Neuronal stem cell (in vitro differentiated cells): Measurements from ENCODE around the gene DDIT3.

ENCODE experiments used
- DNase-seq: peaks from one replicate; pipeline ENCODE4 v3.0.0-alpha.2; 2013; ENCODE audit warnings: low spot score
- H2AFZ ChIP-seq: one replicate; pipeline ENCODE4 v1.6.1; 2013; ENCODE audit warnings: mild to moderate bottlenecking, low read length, inconsistent platforms
- H2AK5ac ChIP-seq: 2 replicates; pipeline ENCODE4 v1.6.1; 2013; ENCODE audit warnings: low read depth, mild to moderate bottlenecking, inconsistent platforms, low read length, moderate library complexity, mixed read lengths
- H2BK120ac ChIP-seq: 2 replicates; pipeline ENCODE4 v1.6.1; 2013; ENCODE audit warnings: low read depth, mild to moderate bottlenecking, inconsistent platforms, low read length, moderate library complexity, mixed read lengths
- H2BK12ac ChIP-seq: one replicate; pipeline ENCODE4 v1.6.1; 2013; ENCODE audit warnings: low read length, inconsistent platforms
- H2BK15ac ChIP-seq: 2 replicates; pipeline ENCODE4 v1.6.1; 2013; ENCODE audit warnings: mild to moderate bottlenecking, low read length, inconsistent platforms, mixed read lengths
- H2BK5ac ChIP-seq: one replicate; pipeline ENCODE4 v1.6.1; 2013; ENCODE audit warnings: inconsistent platforms, mild to moderate bottlenecking, low read length, moderate library complexity
- H3K14ac ChIP-seq: one replicate; pipeline ENCODE4 v1.6.1; 2013; ENCODE audit warnings: low read length, inconsistent platforms
- H3K18ac ChIP-seq: 2 replicates; pipeline ENCODE4 v1.6.1; 2013; ENCODE audit warnings: low read length, inconsistent platforms
- H3K23ac ChIP-seq: 2 replicates; pipeline ENCODE4 v1.6.1; 2013; ENCODE audit warnings: low read depth, mild to moderate bottlenecking, mixed read lengths, low read length, inconsistent platforms; ENCODE audit not compliant: poor library complexity
- H3K27ac ChIP-seq: replicated peaks from 3 replicates; pipeline ENCODE4 v1.5.1; 2013; ENCODE audit warnings: low read length, inconsistent platforms
- H3K27me3 ChIP-seq, 3 experiments: 2 replicates each; pipeline ENCODE4 v1.6.1; 2013; ENCODE audit warnings: low read length in 3 of 3, mild to moderate bottlenecking in 2 of 3, inconsistent platforms in 1 of 3, low read depth in 1 of 3, mixed read lengths in 1 of 3, moderate library complexity in 1 of 3; ENCODE audit not compliant: control insufficient read depth in 3 of 3, insufficient read depth in 3 of 3
- H3K36me3 ChIP-seq, 2 donors: replicated peaks in 1 of 2; 2 replicates each; pipeline ENCODE4 v1.6.1; 2013; ENCODE audit warnings: low read length in 2 of 2; ENCODE audit not compliant: control insufficient read depth in 2 of 2, insufficient read depth in 2 of 2
- H3K4ac ChIP-seq: 2 replicates; pipeline ENCODE4 v1.6.1; 2013; ENCODE audit warnings: inconsistent platforms, mild to moderate bottlenecking, low read length, moderate library complexity
- H3K4me1 ChIP-seq, 2 donors: 1 replicate in 1 of 2; 2 replicates in 1 of 2; pipeline ENCODE4 v1.6.1; 2013; ENCODE audit warnings: low read length in 2 of 2, low read depth in 1 of 2; ENCODE audit not compliant: control insufficient read depth in 2 of 2, insufficient read depth in 1 of 2
- H3K4me2 ChIP-seq: one replicate; pipeline ENCODE4 v1.6.1; 2013; ENCODE audit warnings: mild to moderate bottlenecking, low read length, inconsistent platforms; ENCODE audit not compliant: insufficient read depth, poor library complexity, severe bottlenecking
- H3K4me3 ChIP-seq, 2 donors: 2 replicates each; pipeline ENCODE4 v1.5.1; 2013; ENCODE audit warnings: low read length in 2 of 2, mild to moderate bottlenecking in 2 of 2, inconsistent platforms in 1 of 2, moderate library complexity in 1 of 2
- H3K79me1 ChIP-seq: one replicate; pipeline ENCODE4 v1.6.1; 2013; ENCODE audit warnings: low read depth, mild to moderate bottlenecking, inconsistent platforms, low read length, moderate library complexity
- H3K9ac ChIP-seq: one replicate; pipeline ENCODE4 v1.6.1; 2013; ENCODE audit warnings: mild to moderate bottlenecking, low read depth, low read length, inconsistent platforms; ENCODE audit not compliant: poor library complexity
- H3K9me3 ChIP-seq, 2 donors: replicated peaks in 1 of 2; 2 replicates each; pipeline versions ENCODE3 to v1.6.1; 2013; ENCODE audit warnings: low read length in 2 of 2, mild to moderate bottlenecking in 2 of 2, inconsistent platforms in 1 of 2, low read depth in 1 of 2, mixed read lengths in 1 of 2, moderate library complexity in 1 of 2; ENCODE audit not compliant: control insufficient read depth in 2 of 2, insufficient read depth in 1 of 2
- H4K8ac ChIP-seq: one replicate; pipeline ENCODE4 v1.6.1; 2013; ENCODE audit warnings: low read depth, mild to moderate bottlenecking, inconsistent platforms, low read length, moderate library complexity
- H4K91ac ChIP-seq: one replicate; pipeline ENCODE4 v1.6.1; 2013; ENCODE audit warnings: low read length, low read depth, mild to moderate bottlenecking, inconsistent platforms; ENCODE audit not compliant: poor library complexity
- WGBS, 2 donors: extraction: QIAGEN DNeasy Blood & Tissue Kit; methylation state at CpG; one replicate each; pipeline ENCODE4 v1.1.7; 2013; ENCODE audit warnings: missing lambda C conversion rate in 2 of 2, mixed read lengths in 1 of 2; ENCODE audit not compliant: insufficient read length in 2 of 2, insufficient replicate concordance in 1 of 2; ENCODE audit errors: extremely low coverage in 2 of 2; 5-methylcytosine and 5-hydroxymethylcytosine counted together

Gene DDIT3

DNA sequence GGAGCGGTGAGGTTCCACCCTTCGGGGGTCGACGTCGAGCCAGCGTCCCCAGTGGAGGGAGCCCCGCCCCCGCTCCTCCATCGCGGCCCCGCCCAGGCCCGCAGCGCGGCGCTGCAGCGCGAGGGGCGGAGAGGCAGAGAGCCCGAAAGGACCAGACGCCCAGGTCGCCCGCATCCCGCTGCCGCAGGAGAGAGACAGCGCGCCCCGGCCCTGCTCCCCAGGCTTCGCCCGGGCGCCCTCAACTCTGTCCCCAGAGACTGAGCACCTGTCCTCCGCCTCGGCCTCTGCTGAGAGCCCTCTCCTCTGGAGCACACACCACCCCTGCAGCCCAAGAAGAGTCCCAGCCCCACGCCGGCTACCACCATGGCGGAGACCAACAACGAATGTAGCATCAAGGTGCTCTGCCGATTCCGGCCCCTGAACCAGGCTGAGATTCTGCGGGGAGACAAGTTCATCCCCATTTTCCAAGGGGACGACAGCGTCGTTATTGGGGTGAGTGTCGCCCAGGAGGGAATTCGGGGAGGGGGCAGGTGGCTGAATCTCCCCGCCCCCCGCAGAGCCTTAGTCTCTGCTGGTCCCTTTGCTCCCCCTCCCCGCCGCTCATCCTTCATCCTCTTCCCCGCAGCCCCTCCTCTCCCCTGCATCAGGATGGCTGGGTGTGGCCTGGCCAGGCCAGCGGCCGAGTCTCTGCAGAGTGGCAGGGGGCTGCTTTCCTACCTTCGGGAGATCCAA lies 29.8 kb upstream of the DDIT3 start, which contains the start of gene KIF5A:
KIF5A (plus strand) TSS at position 136 of the 732 bp plus-strand sequence; CDS start at position 364, 228 bp downstream.
- H2BK12ac ChIP-seq, result no peak within 1 kb of the TSS
- H3K4me2 ChIP-seq, result peak within 1 kb of the TSS; percentile 81
- H3K14ac ChIP-seq, result peak within 1 kb of the TSS; percentile 50
- peak within 1 kb of the TSS; percentile 82 for H3K9ac ChIP-seq
- H3K9me3 ChIP-seq, result no peaks in the 10 kb centered on the region
- no CpG with 5 or more reads among the region's 52 CpGs for WGBS, 2 donors
- peaks cover 4 to 9% of the 10 kb centered on the region in 2 donors for H3K36me3 ChIP-seq
- H3K18ac ChIP-seq, result peak within 1 kb of the TSS; percentile 90
- no peak within 1 kb of the TSS for H4K8ac ChIP-seq
- H3K27me3 ChIP-seq, result peaks cover 0 to 33% (median 11%) of the 10 kb centered on the region in 3 experiments
- H3K4me1 ChIP-seq, result peaks cover 34 to 39% of the 10 kb centered on the region in 2 donors
- no peak within 1 kb of the TSS for H2BK5ac ChIP-seq
- H2BK120ac ChIP-seq, result no peak within 1 kb of the TSS
- peak within 1 kb of the TSS; percentile 31 for H2AK5ac ChIP-seq
- peak within 1 kb of the TSS; percentile 29 for H3K23ac ChIP-seq
- peak; percentile 53 for DNase-seq
- peak within 1 kb of the TSS; percentile 60 to 85 for H3K4me3 ChIP-seq
- no peak within 1 kb of the TSS for H3K27ac ChIP-seq
- H2AFZ ChIP-seq, result peak within 1 kb of the TSS; percentile 89
- H4K91ac ChIP-seq, result no peak within 1 kb of the TSS
- peak within 1 kb of the TSS; percentile 74 for H2BK15ac ChIP-seq
- H3K79me1 ChIP-seq, result peaks cover 5% of the 10 kb centered on the region
- H3K4ac ChIP-seq, result no peak within 1 kb of the TSS

DNA sequence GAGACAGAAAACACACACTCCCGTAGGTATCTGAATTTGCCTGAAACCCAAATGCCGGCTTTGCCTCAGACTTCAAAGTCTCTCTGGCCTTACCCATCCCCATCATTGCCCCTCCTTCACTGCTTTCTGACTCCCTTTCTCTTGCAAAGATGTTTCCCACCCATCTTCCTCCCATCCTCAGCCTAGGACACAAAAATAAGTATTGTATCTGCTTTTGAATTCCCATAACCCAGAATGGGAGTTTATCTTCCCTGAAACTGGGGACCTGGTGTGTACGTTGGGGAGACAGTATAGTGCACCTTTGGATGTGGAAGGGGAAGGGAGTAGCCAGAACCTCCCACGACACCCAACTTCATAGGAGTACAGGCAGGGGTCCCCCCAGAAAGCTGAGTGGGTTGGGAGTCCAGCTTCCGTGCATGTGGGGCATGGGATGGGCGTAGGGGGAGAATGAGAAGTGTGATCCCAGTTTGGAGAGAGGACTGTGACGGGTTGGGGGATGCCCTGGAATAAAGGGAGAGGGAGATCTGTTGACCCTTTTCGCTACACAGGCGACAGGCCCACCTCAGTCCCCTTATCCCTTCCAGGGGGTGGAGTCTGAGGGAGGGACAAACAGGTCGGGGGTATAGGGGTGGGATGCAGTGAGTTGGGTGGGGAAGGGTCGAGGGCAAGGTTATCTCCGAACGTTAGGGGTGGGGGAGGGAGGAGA lies 29.0 kb upstream of the DDIT3 start:
- Histone ChIP-seq H3K36me3 (peaks cover 4 to 14% of the 10 kb centered on the region in 2 donors), H2AFZ (peak overlapping the region; percentile 89), H2BK15ac (no peak overlapping the region), H4K91ac (no peak overlapping the region), H2BK120ac (no peak overlapping the region), H3K27me3 (peaks cover 0 to 33% (median 11%) of the 10 kb centered on the region in 3 experiments), H3K23ac (peak overlapping the region; percentile 29), H3K18ac (peak overlapping the region; percentile 58), H3K4ac (no peak overlapping the region), H3K27ac (no peak overlapping the region), H3K4me3 (peak overlapping the region; percentile 60 to 85), H3K14ac (no peak overlapping the region), H3K4me2 (peak overlapping the region; percentile 81), H2AK5ac (peak overlapping the region; percentile 31), H3K9me3 (no peaks in the 10 kb centered on the region), H2BK12ac (no peak overlapping the region), H4K8ac (no peak overlapping the region), H3K79me1 (peaks cover 5% of the 10 kb centered on the region), H3K4me1 (peaks cover 34 to 39% of the 10 kb centered on the region in 2 donors), H3K9ac (no peak overlapping the region), H2BK5ac (no peak overlapping the region)
- no CpG with 5 or more reads among the region's 13 CpGs for WGBS, 2 donors
- DNase-seq, result no peak

DNA sequence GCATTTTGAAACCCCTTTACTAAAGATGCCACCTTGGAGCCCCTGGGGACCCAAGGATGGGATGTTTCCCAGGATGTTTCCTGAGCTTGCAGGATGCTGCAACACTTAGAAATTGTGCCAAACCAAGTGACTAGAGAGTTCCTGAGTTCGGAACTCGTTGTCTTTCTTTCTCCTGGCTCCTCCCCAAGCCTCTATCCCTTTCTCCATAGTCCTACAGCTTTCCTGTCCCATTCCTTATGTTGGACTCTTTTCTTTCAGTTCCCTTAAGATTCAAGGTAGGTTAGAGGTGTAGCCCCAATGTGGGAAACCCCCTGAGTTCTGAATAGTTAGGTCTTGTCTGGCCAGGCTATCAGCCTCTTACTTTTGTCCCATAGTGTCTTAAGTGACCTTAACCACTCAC lies 28.2 kb upstream of the DDIT3 start:
- Histone ChIP-seq H2BK15ac (no peak overlapping the region), H2BK12ac (no peak overlapping the region), H2AFZ (no peak overlapping the region), H3K4ac (no peak overlapping the region), H3K79me1 (peaks cover 5% of the 10 kb centered on the region), H3K27me3 (peaks cover 0 to 33% (median 11%) of the 10 kb centered on the region in 3 experiments), H3K9ac (no peak overlapping the region), H4K91ac (no peak overlapping the region), H3K18ac (no peak overlapping the region), H3K9me3 (no peaks in the 10 kb centered on the region), H3K4me2 (no peak overlapping the region), H4K8ac (no peak overlapping the region), H3K4me3 (no peak overlapping the region), H3K36me3 (peaks cover 4 to 20% of the 10 kb centered on the region in 2 donors), H2BK120ac (no peak overlapping the region), H3K27ac (no peak overlapping the region), H2AK5ac (no peak overlapping the region), H3K4me1 (peaks cover 32 to 33% of the 10 kb centered on the region in 2 donors), H2BK5ac (no peak overlapping the region), H3K14ac (no peak overlapping the region), H3K23ac (no peak overlapping the region)
- no peak for DNase-seq
- no CpG with 5 or more reads among the region's 2 CpGs for WGBS, 2 donors

DNA sequence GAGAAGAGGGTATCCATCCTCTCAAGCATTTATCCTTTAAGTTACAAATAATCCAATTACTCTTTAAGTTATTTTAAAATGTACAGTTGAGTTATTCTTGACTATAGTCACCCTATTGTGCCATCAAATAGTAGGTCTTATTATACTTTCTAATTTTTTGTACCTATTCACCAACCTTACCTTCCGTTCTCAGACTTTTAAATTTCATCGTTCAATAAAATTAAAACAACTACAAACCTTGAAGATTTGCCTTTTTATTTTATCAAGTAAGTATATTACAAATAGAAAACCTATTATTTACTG lies 27.6 kb upstream of the DDIT3 start:
- Histone ChIP-seq H4K91ac (no peak overlapping the region), H3K4me2 (no peak overlapping the region), H2BK5ac (no peak overlapping the region), H2AK5ac (no peak overlapping the region), H3K27ac (no peak overlapping the region), H3K27me3 (peaks cover 0 to 33% (median 11%) of the 10 kb centered on the region in 3 experiments), H4K8ac (no peak overlapping the region), H3K9me3 (no peaks in the 10 kb centered on the region), H3K4me1 (peaks cover 26 to 27% of the 10 kb centered on the region in 2 donors), H2BK12ac (no peak overlapping the region), H3K79me1 (peaks cover 5% of the 10 kb centered on the region), H2BK15ac (no peak overlapping the region), H3K14ac (no peak overlapping the region), H3K4me3 (no peak overlapping the region), H3K36me3 (peaks cover 4 to 23% of the 10 kb centered on the region in 2 donors), H2BK120ac (no peak overlapping the region), H2AFZ (no peak overlapping the region), H3K18ac (no peak overlapping the region), H3K4ac (no peak overlapping the region), H3K23ac (no peak overlapping the region), H3K9ac (no peak overlapping the region)
- 100% methylated on average over 2 of the region's 2 CpGs for WGBS, 2 donors
- no peak for DNase-seq
